GM23248 (cell line): ENCODE data around the gene KRTAP2-1.

Experiments used
- EZH2 ChIP-seq: fragments of 200-600 bp; sonication (generic); IDR thresholded peaks from 2 replicates; pipeline ENCODE4 v1.6.1; 2018; ENCODE audit warnings: antibody characterized with exemption, mild to moderate bottlenecking; ENCODE audit not compliant: insufficient read depth, poor library complexity, severe bottlenecking
- EZH2phosphoT487 ChIP-seq: fragments of 200-600 bp; sonication (generic); IDR thresholded peaks from 2 replicates; pipeline ENCODE4 v1.6.1; 2018; ENCODE audit warnings: antibody characterized with exemption, moderate library complexity, mild to moderate bottlenecking, low read depth; ENCODE audit not compliant: insufficient read depth

GRCh38 chr17:41019415-41019814 lies 27.7 kb downstream of the KRTAP2-1 start:
- TF ChIP-seq EZH2: no peak
- TF ChIP-seq EZH2phosphoT487: no peak
